ENCODE measurements around the gene BOC. TPM values are rescaled to one million over a fixed set of nuclear protein-coding genes. Genes with fewer than 3 reads are reported as not detected.

The BOC gene
- total and polyA plus RNA-seq, 12 donors = 2.1 to 13.9 (median 4.9) TPM

DNA sequence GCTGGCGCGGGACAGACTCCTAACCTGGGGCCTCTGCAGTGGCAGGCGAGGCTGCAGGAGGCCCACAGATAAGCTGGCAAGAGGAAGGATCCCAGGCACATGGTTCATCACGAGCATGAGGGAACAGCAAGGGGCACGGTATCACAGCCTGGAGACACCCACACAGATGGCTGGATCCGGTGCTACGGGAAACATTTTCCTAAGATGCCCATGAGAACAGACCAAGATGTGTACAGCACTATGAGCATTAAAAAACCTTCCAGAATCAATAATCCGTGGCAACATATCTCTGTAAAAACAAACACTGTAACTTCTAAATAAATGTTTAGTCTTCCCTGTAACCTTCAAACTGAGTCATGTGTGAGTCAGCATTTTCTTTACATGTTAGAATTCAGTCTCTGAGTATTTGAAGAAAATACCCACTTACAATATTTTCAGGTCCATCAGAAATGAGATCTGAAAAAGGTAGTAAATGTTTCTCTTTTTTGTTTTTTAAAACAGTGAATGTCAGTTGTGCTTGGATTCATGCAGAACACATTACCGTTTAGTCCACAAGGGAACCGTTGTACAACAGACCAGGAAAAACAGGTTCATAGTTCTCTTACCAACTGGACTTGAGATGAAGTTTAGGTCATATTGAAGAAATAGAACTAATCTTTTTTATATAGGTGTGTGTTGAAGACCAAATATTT lies 75.9 kb downstream of the BOC start:
- no peak for DNase-seq
- H3K9me3 ChIP-seq = no peaks in the 10 kb centered on the region
- intact Hi-C loops (cut with DNase I) = loop anchor here in 5 of 10 donors (2.0 to 10.0 kb wide), 4 partner anchors 72 to 235 kb away; partner anchors contain the start of gene BOC (in 1 of the 5)
- no peaks in the 10 kb centered on the region for H3K27me3 ChIP-seq
- peaks cover 0 to 11% (median 0%) of the 10 kb centered on the region in 9 donors for H3K36me3 ChIP-seq
- TF ChIP-seq, protein P1, sequence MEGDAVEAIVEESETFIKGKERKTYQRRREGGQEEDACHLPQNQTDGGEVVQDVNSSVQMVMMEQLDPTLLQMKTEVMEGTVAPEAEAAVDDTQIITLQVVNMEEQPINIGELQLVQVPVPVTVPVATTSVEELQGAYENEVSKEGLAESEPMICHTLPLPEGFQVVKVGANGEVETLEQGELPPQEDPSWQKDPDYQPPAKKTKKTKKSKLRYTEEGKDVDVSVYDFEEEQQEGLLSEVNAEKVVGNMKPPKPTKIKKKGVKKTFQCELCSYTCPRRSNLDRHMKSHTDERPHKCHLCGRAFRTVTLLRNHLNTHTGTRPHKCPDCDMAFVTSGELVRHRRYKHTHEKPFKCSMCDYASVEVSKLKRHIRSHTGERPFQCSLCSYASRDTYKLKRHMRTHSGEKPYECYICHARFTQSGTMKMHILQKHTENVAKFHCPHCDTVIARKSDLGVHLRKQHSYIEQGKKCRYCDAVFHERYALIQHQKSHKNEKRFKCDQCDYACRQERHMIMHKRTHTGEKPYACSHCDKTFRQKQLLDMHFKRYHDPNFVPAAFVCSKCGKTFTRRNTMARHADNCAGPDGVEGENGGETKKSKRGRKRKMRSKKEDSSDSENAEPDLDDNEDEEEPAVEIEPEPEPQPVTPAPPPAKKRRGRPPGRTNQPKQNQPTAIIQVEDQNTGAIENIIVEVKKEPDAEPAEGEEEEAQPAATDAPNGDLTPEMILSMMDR (IDR thresholded peaks at IDR 0.05) = no peak
- 65 to 78% methylated on average over 10 of the region's 10 CpGs for WGBS, 2 donors
- H3K4me3 ChIP-seq = no peak overlapping the region
- peaks cover 0 to 6% (median 0%) of the 10 kb centered on the region in 9 donors for H3K4me1 ChIP-seq
- peak overlapping the region in 2 of 10 donors; percentile 4 to 46 for H3K27ac ChIP-seq
- no peak for ATAC-seq

DNA sequence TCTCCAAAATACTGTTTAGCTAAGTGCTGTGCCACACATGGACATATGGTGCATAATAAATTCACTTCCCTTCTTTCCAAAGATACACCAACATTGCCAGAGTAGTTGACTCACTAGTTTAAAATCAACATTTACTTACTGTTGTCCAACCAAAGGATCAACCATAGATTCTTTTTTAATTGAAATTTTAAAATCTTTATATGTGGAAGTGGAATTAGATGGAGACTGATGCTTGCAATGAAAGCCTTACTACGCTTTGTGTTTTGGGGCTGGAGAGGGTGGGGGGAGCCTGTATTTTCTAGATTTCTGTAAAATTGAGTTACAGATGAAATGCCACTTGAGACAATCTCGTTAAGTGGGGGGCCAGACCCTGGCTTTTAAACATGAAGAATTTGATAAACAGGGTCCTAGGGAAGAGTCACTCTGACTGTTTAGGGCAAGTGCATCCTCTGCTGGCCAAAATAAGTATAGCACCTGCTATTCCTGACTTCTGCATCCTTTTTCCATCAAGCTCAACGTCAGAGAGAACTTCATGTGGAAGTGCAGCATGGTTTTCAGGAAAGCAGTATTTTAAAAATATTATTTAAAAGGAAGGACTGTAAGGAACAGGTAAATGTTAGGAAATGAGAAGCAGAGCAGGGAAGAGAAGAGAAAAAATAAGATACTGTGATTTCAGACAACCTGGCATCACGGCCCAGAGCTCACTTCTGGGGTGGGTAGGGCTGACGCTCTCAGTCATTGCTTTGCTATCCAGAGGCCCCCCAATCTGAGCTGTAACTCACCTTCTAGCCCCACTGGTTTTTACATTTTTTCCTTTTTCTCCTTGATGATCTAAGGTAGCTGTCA lies 76.7 kb downstream of the BOC start:
- TF ChIP-seq, protein P1 (IDR thresholded peaks at IDR 0.05) = peak; percentile 92 to 100 (median 97)
- no peaks in the 10 kb centered on the region for H3K27me3 ChIP-seq
- peak overlapping the region in 1 of 10 donors; percentile 46 for H3K27ac ChIP-seq
- no peak overlapping the region for H3K4me3 ChIP-seq
- peaks cover 0 to 6% (median 0%) of the 10 kb centered on the region in 9 donors for H3K4me1 ChIP-seq
- 55 to 60% methylated on average over 5 of the region's 5 CpGs for WGBS, 2 donors
- intact Hi-C loops (cut with DNase I) = loop anchor here (1.0 to 10.0 kb wide), 12 partner anchors 73 to 237 kb away; partner anchors contain the start of gene BOC (in 2 of the 10)
- no peaks in the 10 kb centered on the region for H3K9me3 ChIP-seq
- ATAC-seq (peak in 7 of 8 donors; percentile 44 to 60 (median 55)), DNase-seq (peak in 1 of 2 donors; percentile 70)
- peaks cover 0 to 8% (median 0%) of the 10 kb centered on the region in 9 donors for H3K36me3 ChIP-seq

DNA sequence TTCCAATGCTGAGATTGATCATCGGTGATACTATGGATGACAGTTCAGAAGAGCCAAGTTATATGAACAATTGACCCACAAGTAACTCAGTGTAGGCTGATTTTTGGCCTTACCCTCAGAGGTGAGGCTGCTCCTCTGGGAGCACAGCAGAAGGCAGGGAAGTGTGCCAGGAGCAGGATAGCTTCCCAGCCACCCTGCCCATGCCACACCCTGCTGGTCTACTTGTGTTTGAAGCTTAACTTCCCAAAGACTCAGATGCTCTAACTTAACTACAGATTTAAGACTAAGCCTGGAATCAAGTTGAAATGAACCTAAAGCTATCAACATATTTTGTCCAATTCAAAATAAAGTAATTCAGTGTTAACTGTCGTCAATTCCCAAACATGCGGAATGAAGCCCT lies 77.5 kb downstream of the BOC start:
- ATAC-seq = no peak
- 93 to 97% methylated on average over 3 of the region's 3 CpGs for WGBS, 2 donors
- H3K4me3 ChIP-seq = no peak overlapping the region
- H3K36me3 ChIP-seq = peaks cover 0 to 1% (median 0%) of the 10 kb centered on the region in 9 donors
- H3K4me1 ChIP-seq = peaks cover 0 to 6% (median 0%) of the 10 kb centered on the region in 9 donors
- TF ChIP-seq, protein P1 (IDR thresholded peaks at IDR 0.05) = no peak
- no peaks in the 10 kb centered on the region for H3K9me3 ChIP-seq
- DNase-seq = no peak
- no peak overlapping the region for H3K27ac ChIP-seq
- no peaks in the 10 kb centered on the region for H3K27me3 ChIP-seq
- intact Hi-C loops (cut with DNase I) = loop anchor here (1.0 to 10.0 kb wide), 12 partner anchors 74 to 238 kb away; partner anchors contain the start of gene BOC (in 2 of the 10)

DNA sequence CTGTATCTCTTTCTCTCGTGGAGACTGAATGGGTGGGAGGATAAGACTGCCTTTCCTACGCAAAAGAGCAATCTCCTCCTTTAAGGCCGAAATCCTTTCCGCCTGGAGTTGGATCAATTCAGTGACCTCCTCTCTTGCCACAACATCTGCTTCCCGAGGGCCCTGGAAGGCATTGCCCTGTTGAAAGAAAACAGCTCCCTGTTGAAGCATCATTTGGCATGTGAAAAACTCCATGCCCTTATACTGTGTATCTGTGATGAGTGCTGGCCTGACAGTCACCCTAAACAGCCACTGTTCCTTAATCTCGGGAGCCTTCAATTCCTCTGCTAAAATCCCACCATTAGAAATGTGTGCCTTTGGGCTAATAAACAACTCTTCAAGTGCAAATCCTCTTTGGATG lies 80.2 kb downstream of the BOC start:
- H3K4me1 ChIP-seq = peaks cover 0 to 6% (median 0%) of the 10 kb centered on the region in 9 donors
- H3K4me3 ChIP-seq = no peak overlapping the region
- no peaks in the 10 kb centered on the region for H3K9me3 ChIP-seq
- no peak for DNase-seq
- H3K27me3 ChIP-seq = no peaks in the 10 kb centered on the region
- H3K27ac ChIP-seq = peak overlapping the region in 1 of 10 donors; percentile 51
- 53 to 55% methylated on average over 6 of the region's 6 CpGs for whole genome bisulfite sequencing, 2 donors
- TF ChIP-seq, protein P1 (IDR thresholded peaks at IDR 0.05) = no peak
- ATAC-seq = peak in 3 of 8 donors; percentile 28 to 32 (median 28)
- peaks cover 0 to 3% (median 0%) of the 10 kb centered on the region in 9 donors for H3K36me3 ChIP-seq
- intact Hi-C loops (cut with DNase I) = loop anchor here in 1 of 10 donors (2.0 to 5.0 kb wide), 2 partner anchors 241 to 729 kb away; partner anchors contain the start of genes ATG3 and SLC35A5
